ENCODE measurements around the gene PRICKLE2.

DNA sequence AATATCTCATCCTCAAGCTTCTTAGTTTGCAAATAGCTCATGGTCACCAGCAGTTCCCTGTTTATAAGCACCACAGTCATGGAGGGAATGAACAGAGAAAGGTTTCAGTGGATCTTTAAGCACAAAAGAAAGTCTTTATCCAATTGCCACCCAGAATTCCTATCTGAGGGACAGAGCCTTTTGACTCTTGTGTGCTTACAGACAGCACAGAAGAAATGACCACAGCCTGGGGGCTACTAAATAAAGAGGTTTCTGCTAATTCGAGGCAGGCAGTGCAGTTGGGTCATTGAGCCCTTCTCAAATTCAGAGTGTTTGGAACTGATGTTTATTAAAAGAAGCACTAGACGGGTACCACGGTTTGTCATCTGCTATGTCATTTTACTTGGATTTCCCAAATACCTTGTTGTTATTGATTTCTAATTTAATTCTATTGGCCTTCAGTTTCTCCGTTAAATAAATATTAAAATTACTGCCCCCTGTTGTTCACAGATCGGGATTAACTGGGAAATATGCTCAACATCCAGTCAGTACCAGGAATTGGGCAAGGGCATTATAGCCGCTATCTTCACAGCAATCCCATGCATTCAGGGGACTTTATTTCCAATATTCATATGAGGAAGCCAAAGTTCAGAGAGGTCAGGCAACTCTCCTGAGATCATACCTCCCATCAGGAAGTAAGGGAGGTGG lies 3.6 kb downstream of the PRICKLE2 start:
- TF ChIP-seq, protein P1, sequence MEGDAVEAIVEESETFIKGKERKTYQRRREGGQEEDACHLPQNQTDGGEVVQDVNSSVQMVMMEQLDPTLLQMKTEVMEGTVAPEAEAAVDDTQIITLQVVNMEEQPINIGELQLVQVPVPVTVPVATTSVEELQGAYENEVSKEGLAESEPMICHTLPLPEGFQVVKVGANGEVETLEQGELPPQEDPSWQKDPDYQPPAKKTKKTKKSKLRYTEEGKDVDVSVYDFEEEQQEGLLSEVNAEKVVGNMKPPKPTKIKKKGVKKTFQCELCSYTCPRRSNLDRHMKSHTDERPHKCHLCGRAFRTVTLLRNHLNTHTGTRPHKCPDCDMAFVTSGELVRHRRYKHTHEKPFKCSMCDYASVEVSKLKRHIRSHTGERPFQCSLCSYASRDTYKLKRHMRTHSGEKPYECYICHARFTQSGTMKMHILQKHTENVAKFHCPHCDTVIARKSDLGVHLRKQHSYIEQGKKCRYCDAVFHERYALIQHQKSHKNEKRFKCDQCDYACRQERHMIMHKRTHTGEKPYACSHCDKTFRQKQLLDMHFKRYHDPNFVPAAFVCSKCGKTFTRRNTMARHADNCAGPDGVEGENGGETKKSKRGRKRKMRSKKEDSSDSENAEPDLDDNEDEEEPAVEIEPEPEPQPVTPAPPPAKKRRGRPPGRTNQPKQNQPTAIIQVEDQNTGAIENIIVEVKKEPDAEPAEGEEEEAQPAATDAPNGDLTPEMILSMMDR (IDR thresholded peaks at IDR 0.05), result peak; percentile 33
- TF ChIP-seq CBX2 (IDR thresholded peaks at IDR 0.05; ENCODE audit: borderline replicate concordance, low read depth) (no peak), ESRRA (IDR thresholded peaks at IDR 0.05; ENCODE audit: borderline replicate concordance, low read length) (no peak), RCOR1 (IDR thresholded peaks at IDR 0.05; ENCODE audit: low read depth, low read length) (no peak), POLR2A (IDR thresholded peaks at IDR 0.05; ENCODE audit: low read length) (no peak), REST (IDR thresholded peaks at IDR 0.05) (no peak), ELK1 (IDR thresholded peaks at IDR 0.05; ENCODE audit: low read depth, low read length) (no peak)
